Hypothalamus (tissue), 51 donors: ENCODE measurements around the gene EPOP.
A peak's percentile ranks its signal among the peaks of the same experiment; 100 is the strongest.

Source experiments
- DNase-seq, 51 donors: peaks; one replicate each; lab custom pipeline; 2025; lab: John Stamatoyannopoulos, UW

Gene EPOP

DNA sequence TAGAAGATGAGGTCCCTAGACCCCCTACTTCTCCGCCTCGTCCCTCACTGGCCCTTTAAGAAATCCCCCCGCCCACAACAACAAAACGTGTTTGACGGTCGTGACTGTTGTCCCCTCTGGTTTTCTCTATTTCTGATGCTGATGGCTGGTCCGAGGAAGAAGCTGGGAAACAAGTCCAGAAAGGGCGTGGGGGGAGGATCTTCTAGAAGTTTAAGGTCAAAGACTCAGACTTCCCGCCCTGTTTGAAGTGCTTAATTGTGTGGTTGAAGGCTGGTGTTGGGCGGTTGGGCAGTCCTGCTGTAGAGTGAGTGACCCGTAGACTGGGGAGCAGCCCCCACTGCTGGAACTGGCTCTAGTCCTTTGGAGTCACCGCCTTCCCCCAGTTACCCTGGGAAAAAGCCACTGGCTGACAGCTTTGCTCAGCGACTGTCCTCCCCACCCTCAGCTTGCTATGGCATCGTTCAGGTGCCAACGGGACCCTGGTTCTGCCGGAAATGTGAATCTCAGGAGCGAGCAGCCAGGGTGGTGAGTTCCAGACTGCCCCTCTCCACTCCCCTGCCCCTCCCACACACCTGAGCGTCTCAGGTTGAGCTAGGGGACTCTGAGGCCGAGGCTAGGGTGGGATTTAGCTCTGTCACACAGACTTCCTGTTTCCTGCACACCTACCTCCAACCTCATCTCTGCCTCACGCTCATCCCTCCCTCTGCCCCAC, 31.9 kb upstream of the EPOP start:
- DNase-seq, result peak in 3 of 51 donors; percentile 4 to 35 (median 19)

DNA sequence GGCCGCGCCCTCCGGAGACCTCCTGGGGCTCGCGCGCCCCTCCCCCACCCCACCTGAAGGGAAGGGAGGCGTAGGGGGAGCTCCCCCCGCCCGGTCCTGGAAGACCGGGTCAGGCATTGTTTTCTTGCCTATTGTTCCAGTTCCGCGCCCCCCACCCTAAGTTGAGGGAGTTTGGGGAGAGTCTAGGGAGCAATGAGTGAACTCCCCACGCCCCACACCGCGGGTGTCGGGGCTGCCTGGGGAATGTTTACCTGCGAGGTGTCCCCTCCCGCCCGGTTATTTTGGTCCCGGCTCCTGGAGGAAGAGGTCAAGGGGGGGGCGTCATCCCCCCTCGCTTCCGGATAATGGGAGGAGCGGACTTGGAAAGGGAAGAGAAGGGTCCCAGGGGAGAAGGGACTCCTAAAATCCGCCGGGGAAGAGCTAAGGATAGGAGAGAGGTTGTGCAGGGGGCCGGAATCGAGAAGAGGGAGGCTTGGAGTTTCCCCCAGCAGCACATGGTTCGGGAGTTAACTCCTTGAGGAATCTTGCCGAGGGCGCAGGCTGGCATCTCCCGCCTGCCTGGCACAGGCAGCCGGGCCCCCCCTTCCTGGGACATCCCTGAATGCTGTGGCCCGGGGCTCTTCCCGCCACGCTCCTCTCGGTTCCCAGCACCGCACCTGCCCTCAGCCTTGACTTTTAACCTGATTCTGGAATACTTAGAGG, 31.2 kb upstream of the EPOP start:
- DNase-seq, result peak in 23 of 51 donors; percentile 13 to 60 (median 33)

DNA sequence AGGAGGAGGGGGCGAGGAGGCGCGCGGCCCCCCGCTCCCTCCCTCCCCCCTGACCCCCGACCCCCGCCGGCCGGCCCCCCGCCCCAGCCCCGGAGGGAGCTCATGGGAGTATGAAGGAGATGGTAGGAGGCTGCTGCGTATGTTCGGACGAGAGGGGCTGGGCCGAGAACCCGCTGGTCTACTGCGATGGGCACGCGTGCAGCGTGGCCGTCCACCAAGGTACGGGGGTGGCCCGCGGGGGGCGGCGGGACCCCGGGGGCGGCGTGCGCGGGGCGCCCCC, 30.7 kb upstream of the EPOP start:
- peak in 3 of 51 donors; percentile 48 to 55 (median 54) for DNase-seq

DNA sequence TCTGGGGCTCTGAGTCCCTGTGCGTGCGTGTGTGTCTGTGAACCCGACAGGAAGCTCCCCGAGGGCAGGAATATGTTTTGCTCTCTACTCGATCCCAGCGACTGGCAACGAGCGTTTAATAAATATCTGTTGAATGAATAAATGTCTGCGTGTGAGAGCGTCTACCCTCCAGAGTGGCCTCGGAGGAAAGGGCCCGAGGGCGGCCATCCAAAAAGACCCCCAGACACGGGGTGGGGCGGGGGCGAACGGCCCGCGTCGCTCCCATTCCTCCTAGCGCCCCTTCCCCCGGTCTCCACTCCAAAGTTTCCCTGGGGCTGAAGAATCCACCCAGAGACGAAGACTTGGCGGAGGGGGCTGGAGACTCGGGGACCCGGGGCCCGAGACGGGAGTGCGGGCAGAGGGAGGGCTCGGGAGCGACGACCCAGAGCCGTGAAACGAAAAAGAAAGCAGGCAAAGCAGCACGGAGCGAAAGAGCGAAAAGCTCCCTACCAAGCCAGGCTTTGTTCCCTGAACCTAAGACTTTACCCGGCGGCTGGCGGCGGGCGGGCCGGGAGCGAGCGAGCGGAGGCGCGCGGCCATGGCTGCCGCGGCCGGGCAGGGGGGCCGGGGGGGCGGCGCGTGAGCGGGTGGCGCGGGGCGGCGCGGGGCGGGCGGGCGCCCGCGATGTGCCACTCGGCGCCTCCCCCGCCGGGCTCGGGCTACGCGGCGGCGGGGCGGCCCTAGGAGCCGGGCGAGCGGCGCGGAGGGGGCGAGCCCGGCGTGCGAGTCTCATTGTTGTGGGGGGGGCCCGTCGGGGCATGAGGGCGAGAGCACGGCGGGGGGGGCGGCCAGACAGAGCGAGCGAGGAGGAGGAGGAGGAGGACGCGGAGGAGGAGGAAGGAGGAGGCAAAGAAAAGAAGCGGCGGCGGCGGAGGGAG, 30.1 kb upstream of the EPOP start, which contains the start of gene MLLT6:
Gene MLLT6 (plus strand): TSS at position 668 of the 917 bp plus-strand sequence. CDS start 360 bp downstream, outside the sequence.
- DNase-seq, result peak in 48 of 51 donors; percentile 27 to 85 (median 69)

DNA sequence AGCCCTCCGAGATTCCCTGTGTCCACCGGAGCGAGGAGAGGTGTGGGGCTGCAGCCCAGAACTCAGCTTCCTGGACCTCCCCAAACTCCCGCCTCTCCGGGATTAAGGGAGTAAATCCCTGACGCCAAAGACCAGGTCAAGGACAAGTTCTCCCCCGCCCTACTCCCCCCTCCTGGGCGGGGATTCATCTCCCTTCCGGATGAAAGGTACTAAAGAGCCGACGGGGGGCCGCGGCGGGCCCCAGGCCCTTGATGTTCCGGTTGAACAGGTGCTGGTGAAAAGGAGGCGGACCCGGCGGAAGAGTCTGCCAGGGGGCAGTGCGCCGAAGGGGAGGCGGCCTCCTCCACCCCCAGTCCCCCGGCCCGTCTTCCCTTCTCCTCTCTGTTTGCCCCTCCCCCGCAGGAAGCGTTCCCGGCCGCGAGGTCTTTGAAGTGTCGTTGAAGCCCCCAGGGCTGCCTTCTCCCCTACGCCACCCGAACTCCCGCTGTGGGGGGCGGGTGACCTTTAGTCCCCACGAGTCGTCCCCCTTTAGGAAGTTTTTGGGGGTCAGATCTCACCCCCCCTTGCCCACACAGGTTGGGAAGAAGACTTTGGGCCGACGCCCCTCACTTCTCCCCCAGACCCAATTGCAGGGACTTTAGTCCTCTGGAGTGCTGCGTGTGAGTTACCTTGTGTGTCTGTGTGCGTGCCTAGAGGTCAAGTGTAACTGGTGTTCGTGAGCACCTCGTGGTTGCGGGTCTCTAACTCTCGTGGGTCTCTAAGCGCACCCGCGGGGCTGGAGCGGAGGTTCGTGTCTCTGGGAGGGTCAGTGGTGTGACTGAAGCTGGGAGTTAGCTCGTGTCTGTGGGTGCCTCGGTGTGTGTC, 29.2 kb upstream of the EPOP start:
- DNase-seq, result peak in 19 of 51 donors; percentile 9 to 52 (median 29)

DNA sequence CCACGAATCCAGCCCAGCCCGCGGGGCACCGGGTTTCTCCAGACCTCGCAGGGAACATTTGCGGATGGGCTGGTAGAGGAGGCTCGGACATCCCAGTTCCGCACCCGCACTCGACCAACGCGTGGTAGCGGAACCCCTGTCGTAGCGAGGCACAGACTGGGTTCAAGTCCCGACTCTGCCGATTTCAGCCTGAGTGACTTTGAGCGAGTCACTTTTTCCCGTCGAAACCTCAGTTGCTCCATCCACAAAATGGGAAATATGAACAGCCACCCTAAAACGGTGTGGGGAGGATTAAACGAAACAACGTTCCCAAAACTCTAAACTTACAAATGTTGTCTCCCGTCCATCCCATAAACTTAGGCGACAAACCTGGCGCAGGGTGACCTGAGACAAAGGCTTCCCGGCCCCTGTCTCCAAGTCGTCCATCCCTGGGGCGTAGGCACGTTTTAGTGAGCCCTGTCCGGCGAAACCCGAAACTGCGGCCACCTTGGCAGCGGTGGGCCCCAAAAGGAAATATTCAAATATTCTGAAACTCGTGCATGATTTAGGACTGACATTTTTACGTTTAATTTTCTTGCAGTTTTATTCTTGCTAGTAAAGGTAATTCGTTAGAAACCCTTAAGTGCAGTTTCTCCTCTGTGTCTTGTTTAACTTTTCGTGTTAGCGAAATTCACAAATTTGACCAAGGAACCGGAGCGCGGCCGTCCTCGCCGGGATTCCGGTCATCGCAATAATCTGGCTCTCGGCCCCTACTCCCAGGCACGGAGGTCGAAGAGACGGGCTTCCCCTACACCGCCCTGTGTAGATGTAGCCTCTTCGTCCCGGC, 28.4 kb upstream of the EPOP start:
- peak in 1 of 51 donors; percentile 41 for DNase-seq

DNA sequence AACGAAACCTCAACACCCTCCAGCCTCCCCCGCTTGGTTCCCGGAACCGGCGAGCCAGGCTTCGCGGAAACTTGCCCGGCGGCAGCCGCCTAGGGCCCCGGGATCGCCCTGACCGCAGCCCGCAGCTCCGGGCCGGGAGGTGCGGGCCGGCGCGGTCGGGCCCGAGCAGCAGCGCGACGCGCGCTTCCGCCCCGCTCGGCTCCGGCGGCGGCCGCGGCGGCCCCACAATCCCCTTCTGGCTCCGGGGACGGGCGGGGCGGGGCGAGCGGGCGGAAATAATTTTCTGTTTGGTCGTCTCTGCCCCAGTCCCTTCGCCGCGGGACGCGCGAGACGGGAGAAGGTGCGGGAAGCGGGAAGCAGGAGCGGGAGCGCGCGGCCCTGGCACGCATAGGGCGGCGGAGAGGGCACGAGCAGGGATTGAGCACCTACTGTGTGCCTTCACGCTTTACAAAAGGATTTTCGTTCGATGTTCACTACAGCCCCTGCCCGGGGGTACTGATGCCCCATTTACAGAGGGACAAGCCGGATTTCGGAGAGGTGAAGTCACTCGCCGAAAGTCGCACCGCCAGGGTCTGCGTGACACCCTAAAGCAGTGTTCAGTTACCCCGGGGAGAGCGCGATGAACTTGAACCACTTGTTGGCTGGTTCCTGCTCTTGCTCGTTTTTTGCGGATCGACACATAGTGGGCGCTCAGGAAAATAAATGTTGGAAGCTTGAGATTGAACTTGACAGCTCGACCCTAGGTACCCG, 27.6 kb upstream of the EPOP start:
- DNase-seq, result peak in 50 of 51 donors; percentile 35 to 87 (median 68)

DNA sequence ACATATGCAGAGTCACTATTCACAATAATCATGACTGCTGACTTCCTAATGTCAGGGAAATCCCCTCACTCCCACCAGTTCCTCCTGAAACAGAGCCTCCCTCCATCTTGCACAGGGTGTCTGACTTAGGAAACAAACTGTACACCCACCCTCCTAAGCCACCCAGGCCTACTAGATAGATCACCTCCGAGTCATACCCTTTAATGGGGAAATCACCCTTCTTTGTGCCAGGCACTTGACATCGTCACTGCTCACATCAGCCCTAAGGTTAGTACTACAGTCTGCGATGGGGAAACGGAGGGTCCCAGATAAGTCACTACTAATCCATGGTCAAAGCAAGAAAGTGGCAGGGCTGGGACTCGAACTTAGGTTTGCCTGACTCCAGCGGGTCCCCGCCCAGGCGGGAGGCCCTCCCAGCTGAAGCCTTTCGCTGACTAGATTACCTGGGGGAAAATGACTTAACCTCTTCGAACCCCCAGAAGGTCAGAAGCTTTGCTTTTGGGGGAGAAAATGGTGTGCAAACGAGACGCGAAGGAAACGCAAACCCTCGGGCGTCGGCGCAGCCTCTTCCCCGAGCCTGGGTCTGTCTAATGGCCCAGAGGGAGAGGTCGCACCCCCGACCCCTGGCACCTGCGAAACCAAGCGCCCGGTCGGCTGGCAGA, 26.9 kb upstream of the EPOP start:
- DNase-seq, result peak in 10 of 51 donors; percentile 29 to 73 (median 46)

DNA sequence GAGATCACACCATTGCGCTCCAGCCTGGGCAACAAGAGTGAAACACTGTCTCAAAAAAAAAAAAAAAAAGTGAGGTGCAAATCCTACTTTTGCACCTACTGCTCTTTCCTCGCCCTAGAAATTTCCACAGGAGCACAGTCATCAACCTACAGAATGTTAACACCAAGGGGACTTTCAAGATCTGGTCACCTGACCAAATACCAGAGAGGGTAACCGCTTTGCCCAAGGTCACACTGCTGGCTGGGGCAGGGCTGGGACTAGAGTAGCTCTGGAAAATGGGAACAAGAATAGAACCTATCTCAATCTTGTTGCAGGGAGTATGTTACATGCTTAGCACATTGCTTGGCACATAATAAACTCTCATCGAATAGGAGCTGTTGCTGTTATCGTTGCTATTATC, 24.0 kb upstream of the EPOP start:
- DNase-seq, result no peak

DNA sequence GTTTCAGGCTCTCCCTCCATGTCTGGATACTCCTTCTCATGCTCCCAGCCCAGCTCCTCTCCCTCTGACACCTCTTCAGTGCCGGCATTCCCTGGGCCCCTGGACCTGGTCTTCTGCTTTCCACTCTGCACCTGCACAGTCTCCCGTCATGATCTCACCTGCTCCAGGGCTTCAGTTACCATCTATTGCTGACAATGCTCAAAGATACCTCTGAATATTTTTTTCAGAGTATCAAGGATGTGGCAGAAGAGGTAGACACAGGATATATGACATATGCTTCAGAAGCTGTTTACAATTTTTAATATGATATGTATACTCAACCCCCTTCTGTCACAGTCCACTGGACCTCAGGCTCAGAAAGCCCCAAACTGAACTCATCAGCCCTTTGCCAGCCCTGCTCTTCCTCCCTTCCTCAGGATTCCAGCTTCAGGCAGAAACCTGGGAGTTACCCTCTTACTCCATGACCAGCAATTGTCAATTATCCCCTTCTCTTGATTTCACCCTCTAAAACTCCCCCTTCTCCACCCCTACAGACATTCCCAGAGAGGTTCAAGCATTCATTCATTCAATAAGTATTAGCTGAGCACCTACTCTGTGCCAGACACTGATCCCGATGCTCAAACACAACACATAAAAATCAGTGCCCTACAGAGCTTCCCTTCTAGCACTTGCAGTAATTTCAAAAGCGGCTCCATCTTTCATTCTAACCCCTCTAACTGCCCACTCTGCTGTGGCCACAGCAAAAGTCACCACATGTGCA, 22.5 kb upstream of the EPOP start:
- no peak for DNase-seq

DNA sequence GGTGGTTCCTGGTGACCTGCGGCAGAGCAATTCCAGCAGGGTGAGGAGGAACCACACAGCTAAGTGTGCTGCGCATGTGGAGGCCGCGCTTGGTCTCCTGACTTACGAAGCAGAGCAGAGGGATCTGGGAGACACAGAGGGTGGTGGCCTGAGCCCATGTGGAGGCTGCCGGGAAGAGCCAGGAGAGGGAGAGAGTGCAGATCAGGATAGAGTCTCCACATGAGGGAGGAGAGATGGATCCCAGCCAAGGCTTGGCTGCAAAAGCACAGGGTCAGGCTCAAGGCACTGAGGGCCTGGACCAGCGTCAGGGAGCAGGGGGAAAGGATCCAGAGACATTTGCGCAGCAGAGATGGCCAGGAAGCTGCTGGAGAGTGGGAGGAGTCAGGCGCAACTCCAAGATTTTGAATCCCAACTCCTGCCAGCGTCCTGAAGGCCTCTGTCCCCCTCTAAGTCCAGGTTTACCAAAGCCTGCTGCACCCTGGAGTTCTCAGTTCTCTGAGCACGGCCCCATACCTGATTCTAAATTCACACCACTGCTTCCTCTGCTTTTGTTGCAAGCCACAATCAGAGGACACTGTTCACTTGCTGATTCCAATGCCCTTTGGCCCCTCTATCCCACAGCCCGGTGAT, 19.1 kb upstream of the EPOP start:
- peak in 30 of 51 donors; percentile 6 to 69 (median 34) for DNase-seq

DNA sequence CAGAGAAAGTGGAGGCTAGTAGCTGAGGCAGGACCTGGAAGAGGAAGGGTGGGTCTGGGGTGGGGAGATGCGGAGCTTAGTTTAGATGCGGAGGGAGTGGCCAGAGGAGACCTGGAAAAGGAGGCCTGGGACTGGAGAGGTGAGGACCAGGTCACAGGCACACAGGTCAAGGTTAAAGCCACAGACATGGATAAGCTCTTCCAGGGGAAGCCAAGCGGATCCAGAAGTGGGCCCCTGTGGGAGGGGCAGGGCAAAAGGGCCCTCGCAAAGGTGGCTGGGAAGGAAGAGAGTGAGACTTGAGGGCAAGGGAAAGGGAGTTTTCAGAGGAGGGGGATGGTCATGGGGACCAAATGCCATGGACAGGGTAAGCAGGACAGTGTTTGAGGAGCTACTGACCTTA, 16.4 kb upstream of the EPOP start:
- no peak for DNase-seq

DNA sequence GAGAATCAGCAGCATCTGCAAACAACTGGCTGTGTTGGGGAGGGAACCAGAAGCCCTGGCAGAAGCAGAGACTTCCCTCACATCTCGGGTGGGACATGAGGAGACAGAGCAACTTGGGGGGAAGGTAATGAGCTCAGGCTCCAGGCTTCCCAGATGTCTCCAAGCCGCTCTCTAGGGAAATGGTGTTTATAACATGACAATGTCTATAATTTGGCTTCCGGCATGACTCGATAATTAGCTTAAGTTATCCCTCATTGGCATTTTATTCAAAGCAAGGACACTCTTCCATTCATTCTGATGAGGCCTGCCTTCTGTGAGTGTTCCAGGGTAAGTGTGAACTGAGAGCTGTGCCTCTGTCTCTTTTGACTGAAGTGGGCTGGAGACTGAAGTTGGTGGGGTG, 15.6 kb upstream of the EPOP start:
- no peak for DNase-seq

DNA sequence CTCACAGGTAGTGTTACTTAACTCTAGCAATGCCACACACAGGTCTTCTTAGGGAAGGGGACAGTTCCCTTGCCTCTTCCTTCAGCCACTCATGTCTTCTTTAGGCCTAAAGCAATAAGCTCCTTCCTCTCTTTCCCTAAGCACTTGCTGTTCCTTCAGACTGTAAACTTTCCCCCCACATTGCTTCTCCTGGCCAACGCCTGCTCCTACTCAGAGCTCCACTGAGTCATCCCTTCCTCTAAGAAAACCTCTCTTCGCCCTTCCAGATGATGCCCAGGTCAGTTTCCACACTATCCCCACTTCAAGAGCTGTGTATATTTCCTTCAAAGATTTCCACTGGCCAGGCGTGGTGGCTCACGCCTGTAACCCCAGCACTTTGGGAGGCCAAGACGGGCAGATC, 12.5 kb upstream of the EPOP start:
- no peak for DNase-seq

DNA sequence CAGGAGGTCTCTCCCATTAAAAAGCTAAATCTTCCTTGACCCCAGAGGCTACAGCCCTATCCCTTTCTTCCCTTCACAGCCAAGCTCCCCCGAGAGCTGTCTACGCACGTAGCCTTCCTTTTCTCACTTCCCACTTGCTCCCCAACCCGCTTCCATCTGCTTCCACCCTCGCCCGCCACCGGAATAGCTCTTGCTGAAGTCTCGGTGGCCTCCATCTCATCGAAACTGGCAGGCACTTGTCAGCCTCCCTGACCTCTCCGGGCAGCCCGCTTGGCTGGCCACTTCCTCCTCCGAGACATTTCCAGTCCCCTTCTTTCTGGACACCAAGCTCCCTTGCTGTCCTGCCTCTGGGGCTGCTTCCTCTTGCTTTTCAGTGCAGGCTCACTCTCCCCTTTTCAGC, 10.7 kb upstream of the EPOP start:
- DNase-seq, result peak in 20 of 51 donors; percentile 7 to 58 (median 16)

DNA sequence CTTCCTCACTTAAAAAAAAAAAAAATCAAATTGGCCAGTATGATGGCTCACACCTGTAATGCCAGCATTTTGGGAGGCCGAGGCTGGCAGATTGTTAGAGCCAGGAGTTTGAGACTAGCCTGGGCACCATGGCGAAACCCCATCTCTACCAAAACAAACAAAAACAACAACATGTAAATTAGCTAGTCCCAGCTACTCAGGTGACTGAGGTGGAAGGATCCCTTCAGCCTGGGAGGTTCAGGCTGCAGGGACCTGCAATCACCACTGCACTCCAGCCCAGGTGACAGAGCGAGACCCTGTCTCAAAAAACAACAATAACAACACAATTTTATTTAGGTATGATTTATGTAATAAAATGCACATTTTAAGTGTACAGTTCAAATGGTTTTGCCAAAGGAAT, 6.3 kb upstream of the EPOP start:
- no peak for DNase-seq

DNA sequence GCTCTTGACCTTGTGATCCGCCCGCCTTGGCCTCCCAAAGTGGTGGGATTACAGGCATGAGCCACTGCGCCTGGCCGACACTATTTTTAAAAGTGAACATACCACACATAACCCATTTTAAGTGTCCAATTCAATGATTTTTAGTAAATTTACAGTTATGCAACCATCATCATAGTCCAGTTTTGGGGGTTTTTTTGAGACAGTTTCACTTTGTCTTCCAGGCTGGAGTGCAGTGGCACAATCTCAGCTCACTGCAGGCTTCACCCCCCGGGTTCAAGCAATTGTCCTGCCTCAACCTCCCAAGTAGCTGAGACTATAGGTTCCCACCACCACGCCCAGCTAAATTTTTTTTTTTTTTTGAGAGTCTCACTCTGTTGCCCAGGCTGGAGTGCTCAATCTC, 3.1 kb upstream of the EPOP start:
- DNase-seq, result no peak
